Activated CD4-positive, alpha-beta T cell treated with anti-CD3 and anti-CD28 coated beads for 36 hours (primary cell): ENCODE data around the gene SDS. TPM values are rescaled to one million over a fixed set of nuclear protein-coding genes. Genes with fewer than 3 reads are reported as not detected.
A peak's percentile ranks its signal among the peaks of the same experiment; 100 is the strongest.

Source experiments
- ATAC-seq: fragments of 200-7000 bp; cut with Tn5 transposase; one replicate; pipeline ENCODE4 v1.10.0; 2021; ENCODE audit warnings: mild to moderate bottlenecking, moderate library complexity
- CTCF ChIA-PET: fragments of 350-600 bp; sonication (Branson Sonifier 250); formaldehyde crosslinking; loops from one replicate; lab custom pipeline; 2021; ENCODE audit warnings: antibody characterized with exemption; lab: Charles Lee
- POLR2A ChIA-PET: fragments of 350-600 bp; sonication (Branson Sonifier 250); formaldehyde crosslinking; loops from one replicate; lab custom pipeline; 2021; ENCODE audit warnings: antibody characterized with exemption, inconsistent platforms; lab: Charles Lee
- DNase-seq: peaks from one replicate; pipeline ENCODE4 v3.0.0-alpha.2; 2020
- H3K27ac Mint-ChIP-seq: one replicate; pipeline ENCODE4 v1.8.0; 2021; ENCODE audit warnings: mixed read lengths
- H3K27me3 Mint-ChIP-seq: one replicate; pipeline ENCODE4 v1.8.0; 2021; ENCODE audit warnings: mixed read lengths
- H3K36me3 Mint-ChIP-seq: one replicate; pipeline ENCODE4 v1.8.0; 2021; ENCODE audit warnings: low read depth, mixed read lengths
- H3K4me1 Mint-ChIP-seq: one replicate; pipeline ENCODE4 v1.8.0; 2021; ENCODE audit warnings: mixed read lengths
- H3K4me3 Mint-ChIP-seq: one replicate; pipeline ENCODE4 v1.8.0; 2021; ENCODE audit warnings: mild to moderate bottlenecking, moderate library complexity, mixed read lengths
- H3K9me3 Mint-ChIP-seq: one replicate; pipeline ENCODE4 v1.8.0; 2021; ENCODE audit warnings: low read depth, mixed read lengths
- intact Hi-C, 2 experiments: fragments of 100-400 bp; cut with DNase I in 1 of 2; cut with micrococcal nuclease in 1 of 2; formaldehyde crosslinking; loops; one replicate each; pipeline versions ENCODE4 v1.14.2 to v1.15.1; 2022 to 2024; cut with DNase I, micrococcal nuclease
- total RNA-seq, 2 experiments: library from RNA; stranded (reverse); gene quantifications; one replicate each; pipeline ENCODE4 v1.2.3, GENCODE V29; 2021

SDS gene
- total RNA-seq, 2 experiments from 2014 or later = not detected

DNA sequence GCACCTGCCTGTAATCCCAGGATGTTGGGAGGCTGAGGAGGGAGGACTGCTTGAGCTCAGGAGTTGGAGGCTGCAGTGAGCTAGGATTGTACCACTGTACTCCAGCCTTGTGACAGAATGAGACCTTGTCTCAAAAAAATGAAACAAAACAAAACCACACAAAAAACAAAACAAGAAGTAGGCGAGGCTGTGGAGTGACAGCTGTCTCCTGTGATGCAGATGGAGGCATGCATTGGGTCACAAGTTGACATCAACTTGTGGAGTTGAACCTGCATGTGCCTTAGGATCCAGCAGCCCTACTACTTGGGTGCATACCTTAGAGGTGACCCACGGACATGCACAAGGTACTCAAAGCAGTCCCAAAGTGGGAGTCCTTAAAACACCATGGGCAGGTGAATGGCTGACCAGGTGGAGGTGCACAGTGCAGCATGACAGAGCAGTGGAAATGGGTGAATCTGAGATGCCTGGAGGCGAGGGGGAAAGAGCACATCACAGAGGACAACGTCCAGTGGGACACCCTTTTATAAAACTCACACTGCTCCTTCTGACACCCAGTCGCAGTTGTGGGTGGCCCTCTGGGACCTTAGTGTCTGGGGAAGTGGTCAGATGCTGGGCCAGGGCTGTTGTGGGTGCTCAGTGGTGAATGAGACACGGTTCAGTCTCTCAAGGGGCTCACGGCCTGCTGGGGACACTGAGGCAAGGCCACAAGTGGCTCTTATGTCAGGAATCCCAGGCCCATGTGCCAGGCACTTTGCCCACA is 32.6 kb downstream of the SDS start:
- no peak for DNase-seq
- no peak overlapping the region for H3K4me3 Mint-ChIP-seq

DNA sequence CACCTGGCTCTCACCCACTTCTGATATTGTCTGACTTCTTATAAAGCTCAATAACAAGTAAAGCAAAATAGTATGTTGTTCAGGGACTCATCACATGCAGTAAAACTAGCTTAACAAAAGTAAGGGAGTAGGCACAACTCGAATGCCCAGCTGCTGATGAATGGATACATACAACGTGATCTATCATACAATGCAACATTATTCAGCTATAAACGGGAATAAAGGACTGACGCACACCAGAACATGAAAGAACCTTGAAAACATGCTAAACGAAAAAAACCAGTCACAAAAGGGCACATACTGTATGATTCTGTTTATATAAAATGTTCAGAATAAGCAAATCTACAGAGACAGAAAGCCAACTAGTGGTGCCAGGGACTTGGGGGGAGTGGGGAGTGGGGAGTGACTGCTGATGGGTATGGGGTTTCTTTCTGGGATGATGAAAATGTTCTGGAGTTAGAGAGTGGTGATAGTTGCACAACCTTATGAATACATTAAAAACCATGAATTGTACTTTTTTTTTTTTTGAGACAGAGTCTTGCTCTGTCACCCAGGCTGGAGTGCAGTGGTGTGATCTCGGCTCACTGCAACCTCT is 34.2 kb downstream of the SDS start:
- no peak overlapping the region for H3K4me3 Mint-ChIP-seq
- no peak overlapping the region for H3K27ac Mint-ChIP-seq
- H3K4me1 Mint-ChIP-seq = no peaks in the 10 kb centered on the region
- no peaks in the 10 kb centered on the region for H3K9me3 Mint-ChIP-seq
- DNase-seq (no peak), ATAC-seq (no peak)
- H3K36me3 Mint-ChIP-seq = peaks cover 12% of the 10 kb centered on the region
- POLR2A ChIA-PET = no interaction called here
- intact Hi-C loops = no loop called here
- no peaks in the 10 kb centered on the region for H3K27me3 Mint-ChIP-seq
- CTCF ChIA-PET = interaction anchor here (0.8 kb wide), 1 partner anchor 23 kb away, joined by 3 read pairs; no protein-coding TSS in a partner anchor

More for the DNA sequence above, 32.6 kb downstream of the SDS start:
- H3K4me1 Mint-ChIP-seq = no peaks in the 10 kb centered on the region
- ATAC-seq = no peak
- ChIA-PET CTCF (interaction anchor here (0.6 kb wide), 2 partner anchors 14 to 59 kb away, joined by 3 to 5 read pairs; no protein-coding TSS in a partner anchor), POLR2A (interaction anchor here (0.6 kb wide), 1 partner anchor 42 kb away, joined by 3 read pairs; no protein-coding TSS in a partner anchor)
- intact Hi-C loops = no loop called here
- H3K36me3 Mint-ChIP-seq = peaks cover 21% of the 10 kb centered on the region
- no peaks in the 10 kb centered on the region for H3K9me3 Mint-ChIP-seq
- H3K27me3 Mint-ChIP-seq = no peaks in the 10 kb centered on the region
- H3K27ac Mint-ChIP-seq = no peak overlapping the region

DNA sequence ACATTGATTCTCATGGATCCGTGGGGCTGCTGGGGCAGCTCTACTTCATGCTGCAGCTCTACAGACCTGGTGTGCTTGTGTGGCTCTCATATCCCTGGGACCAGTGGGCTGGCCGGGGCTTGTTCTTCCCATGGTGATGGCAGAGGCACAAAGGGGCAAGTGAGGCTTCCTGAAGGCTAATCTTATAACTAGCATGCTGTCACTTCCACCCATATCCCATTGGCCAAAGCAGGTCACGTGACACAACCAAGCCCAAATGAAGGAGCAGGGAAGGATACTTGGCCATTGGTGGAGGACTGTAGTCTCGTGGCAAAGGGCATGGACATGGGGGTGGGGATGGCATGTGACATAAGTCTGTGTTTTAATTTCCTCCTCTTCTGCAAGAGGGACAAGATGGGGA is 35.4 kb downstream of the SDS start:
- ChIA-PET CTCF (no interaction called here), POLR2A (no interaction called here)
- no peaks in the 10 kb centered on the region for H3K27me3 Mint-ChIP-seq
- peaks cover 7% of the 10 kb centered on the region for H3K36me3 Mint-ChIP-seq
- intact Hi-C loops = no loop called here
- no peaks in the 10 kb centered on the region for H3K9me3 Mint-ChIP-seq
- no peak overlapping the region for H3K4me3 Mint-ChIP-seq
- ATAC-seq (no peak), DNase-seq (no peak)
- H3K4me1 Mint-ChIP-seq = peaks cover 2% of the 10 kb centered on the region
- no peak overlapping the region for H3K27ac Mint-ChIP-seq

DNA sequence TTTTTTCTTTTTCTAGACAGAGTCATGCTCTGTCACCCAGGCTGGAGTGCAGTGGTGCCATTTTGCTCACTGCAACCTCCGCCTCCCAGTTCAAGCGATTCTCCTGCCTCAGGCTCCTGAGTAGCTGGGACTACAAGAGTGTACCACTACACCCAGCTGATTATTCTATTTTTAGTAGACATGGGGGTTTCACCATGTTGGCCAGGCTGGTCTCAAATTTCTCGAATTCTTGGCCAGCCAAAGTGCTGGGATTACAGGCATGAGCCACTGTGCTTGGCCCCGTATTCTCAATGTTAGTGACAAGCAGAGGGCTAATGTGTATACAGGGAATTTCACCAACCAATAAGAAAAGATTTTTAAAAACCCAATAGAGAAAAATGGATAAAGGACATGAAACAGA is 36.9 kb downstream of the SDS start:
- peaks cover 2% of the 10 kb centered on the region for H3K4me1 Mint-ChIP-seq
- DNase-seq (no peak), ATAC-seq (no peak)
- peaks cover 3% of the 10 kb centered on the region for H3K36me3 Mint-ChIP-seq
- CTCF ChIA-PET = no interaction called here
- H3K27me3 Mint-ChIP-seq = no peaks in the 10 kb centered on the region
- H3K4me3 Mint-ChIP-seq = no peak overlapping the region
- no peak overlapping the region for H3K27ac Mint-ChIP-seq
- intact Hi-C loops = no loop called here
- POLR2A ChIA-PET = no interaction called here
- H3K9me3 Mint-ChIP-seq = no peaks in the 10 kb centered on the region

DNA sequence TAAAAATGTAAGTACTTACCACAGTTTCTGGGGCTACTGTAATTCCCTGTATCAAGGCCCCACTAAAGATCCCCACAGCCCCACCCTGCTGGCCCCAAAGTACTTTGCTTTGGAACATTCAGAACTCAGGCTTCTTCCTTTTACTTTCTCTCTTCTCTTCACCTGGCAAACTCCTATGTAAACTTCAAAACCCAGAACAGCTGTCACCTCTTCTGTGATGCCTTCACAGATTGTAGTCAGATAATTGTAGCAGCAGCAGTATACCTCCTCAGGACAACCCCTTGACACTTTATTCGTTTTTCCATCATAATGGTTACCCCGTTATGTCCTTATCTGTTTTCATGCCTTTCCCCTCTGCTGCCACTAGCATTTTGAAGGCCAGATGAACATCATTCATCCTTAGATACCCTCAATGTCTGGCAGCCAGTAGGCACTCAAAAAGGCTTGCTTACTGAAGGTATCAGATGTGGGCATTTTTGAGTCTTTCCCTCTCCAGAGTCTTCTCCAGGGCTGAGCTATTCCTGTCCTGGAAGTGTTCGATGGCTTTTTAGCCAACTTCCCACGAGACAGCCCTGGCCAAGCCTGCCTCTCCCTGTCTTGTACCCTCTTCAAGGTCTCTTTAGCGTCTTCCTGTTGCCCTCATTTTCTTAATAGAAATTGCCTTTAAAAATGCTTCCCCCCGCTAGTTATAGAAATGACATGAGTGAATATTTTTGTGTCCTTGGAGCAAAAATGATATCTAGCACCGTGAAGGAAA is 37.9 kb downstream of the SDS start:
- no peaks in the 10 kb centered on the region for H3K27me3 Mint-ChIP-seq
- CTCF ChIA-PET = no interaction called here
- peaks cover 3% of the 10 kb centered on the region for H3K36me3 Mint-ChIP-seq
- no peaks in the 10 kb centered on the region for H3K9me3 Mint-ChIP-seq
- H3K4me3 Mint-ChIP-seq = no peak overlapping the region
- DNase-seq (no peak), ATAC-seq (no peak)
- peaks cover 6% of the 10 kb centered on the region for H3K4me1 Mint-ChIP-seq
- no peak overlapping the region for H3K27ac Mint-ChIP-seq
- POLR2A ChIA-PET = no interaction called here
- intact Hi-C loops = no loop called here

DNA sequence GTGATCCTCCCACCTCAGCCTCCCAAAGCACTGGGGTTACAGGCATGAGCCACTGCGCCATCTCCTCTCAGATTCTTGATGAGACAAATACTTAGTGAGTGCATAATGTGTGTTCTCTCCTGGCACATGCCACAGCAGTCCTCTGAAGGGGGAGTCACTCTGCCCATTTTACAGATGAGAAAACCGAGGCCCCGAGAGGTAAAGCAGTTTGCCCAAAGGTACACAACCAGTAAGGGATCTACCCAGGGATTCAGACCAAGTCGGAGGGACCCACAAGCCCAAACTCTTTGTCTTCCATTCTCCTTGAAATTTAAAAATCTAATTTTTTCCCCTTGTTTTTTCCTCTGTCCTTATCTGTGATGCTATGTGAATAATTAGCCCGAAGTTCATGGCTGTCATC is 39.0 kb downstream of the SDS start:
- intact Hi-C loops = no loop called here
- peaks cover 3% of the 10 kb centered on the region for H3K36me3 Mint-ChIP-seq
- no peak for ATAC-seq
- H3K4me1 Mint-ChIP-seq = peaks cover 12% of the 10 kb centered on the region
- DNase-seq = no peak
- no peak overlapping the region for H3K27ac Mint-ChIP-seq
- no peaks in the 10 kb centered on the region for H3K27me3 Mint-ChIP-seq
- ChIA-PET POLR2A (no interaction called here), CTCF (no interaction called here)
- no peak overlapping the region for H3K4me3 Mint-ChIP-seq
- H3K9me3 Mint-ChIP-seq = no peaks in the 10 kb centered on the region

DNA sequence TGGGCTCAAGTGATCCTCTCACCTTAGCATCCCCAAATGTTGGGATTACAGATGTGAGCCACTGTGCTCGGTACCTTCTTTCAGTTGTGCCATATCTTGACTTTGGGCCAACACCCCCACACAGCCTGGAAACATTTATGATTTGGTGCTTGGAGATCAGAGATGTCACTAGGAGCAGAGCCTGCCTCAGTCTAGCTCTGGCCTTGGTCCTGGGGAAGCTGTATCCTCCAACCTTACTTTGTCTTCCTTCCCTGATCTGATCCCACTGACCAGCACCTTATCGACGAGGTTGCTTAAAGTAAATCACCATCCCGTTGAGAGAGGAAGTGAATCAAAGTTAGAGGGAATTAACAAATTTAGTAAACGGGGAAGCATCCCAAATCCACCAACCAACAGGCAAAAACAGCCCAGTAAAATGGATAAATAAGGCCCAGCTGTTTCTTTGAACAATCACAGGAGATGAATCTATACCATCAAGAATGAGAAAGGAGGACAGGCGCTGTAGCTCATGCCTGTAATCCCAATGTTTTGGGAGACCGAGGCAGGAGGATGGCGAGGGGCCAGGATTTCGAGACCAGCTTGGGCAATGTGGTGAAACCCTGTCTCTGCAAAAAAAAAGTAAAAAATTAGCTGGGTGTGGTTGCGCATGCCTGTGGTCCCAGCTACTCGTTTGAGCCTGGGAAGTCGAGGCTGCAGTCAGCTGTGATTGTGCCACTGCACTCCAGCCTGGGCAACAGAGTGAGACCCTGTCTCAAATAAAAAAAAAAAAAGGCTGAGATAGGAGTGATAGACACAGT is 41.9 kb downstream of the SDS start:
- ChIA-PET CTCF (interaction anchor here (0.6 to 1.5 kb wide), 4 partner anchors 26 to 100 kb away, joined by 3 to 7 read pairs (median 4); no protein-coding TSS in a partner anchor), POLR2A (no interaction called here)
- no peaks in the 10 kb centered on the region for H3K9me3 Mint-ChIP-seq
- DNase-seq = no peak
- ATAC-seq = no peak
- no peak overlapping the region for H3K4me3 Mint-ChIP-seq
- H3K36me3 Mint-ChIP-seq = peaks cover 3% of the 10 kb centered on the region
- H3K27me3 Mint-ChIP-seq = no peaks in the 10 kb centered on the region
- H3K27ac Mint-ChIP-seq = no peak overlapping the region
- intact Hi-C loops = no loop called here
- H3K4me1 Mint-ChIP-seq = peaks cover 23% of the 10 kb centered on the region

DNA sequence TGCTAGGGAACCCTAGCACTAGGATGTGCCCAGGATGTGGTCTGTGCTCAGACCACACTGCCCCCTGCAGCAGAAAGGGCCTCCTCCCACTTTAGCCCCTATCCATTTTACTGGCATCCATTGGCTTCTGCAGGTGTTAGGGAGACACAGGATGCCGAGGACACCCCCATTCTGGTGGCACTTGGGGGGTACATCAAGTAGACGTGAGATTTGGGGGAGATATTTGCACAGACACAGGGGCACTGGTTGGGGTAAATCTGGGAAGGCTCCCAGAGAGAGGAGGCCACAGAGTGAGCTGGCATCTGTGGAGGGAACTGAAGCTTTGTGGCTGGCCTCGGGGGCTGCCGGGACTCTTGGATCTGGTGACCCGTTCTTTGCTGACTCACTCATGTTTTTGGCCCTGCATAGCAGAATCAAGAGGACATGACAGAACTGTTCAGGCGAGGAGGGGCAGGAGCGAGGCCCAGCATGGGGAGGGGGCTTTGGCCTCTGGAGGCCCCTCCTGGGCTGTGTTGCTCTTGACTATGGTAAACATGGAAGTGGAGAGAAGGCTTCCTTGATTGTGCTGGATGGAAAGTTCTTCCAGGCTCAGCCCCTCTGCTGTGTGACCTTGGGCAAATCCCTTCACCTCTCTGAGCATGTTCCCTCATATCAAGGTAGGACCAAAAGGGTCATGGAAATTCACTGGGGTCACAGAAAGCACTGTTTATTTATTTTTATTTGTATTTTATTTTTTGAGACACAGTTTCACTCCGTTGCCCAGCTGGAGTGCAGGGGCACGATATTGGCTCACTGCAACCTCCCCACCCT is 43.5 kb downstream of the SDS start:
- ChIA-PET POLR2A (no interaction called here), CTCF (no interaction called here)
- H3K36me3 Mint-ChIP-seq = peaks cover 3% of the 10 kb centered on the region
- H3K27me3 Mint-ChIP-seq = no peaks in the 10 kb centered on the region
- H3K9me3 Mint-ChIP-seq = no peaks in the 10 kb centered on the region
- peaks cover 23% of the 10 kb centered on the region for H3K4me1 Mint-ChIP-seq
- DNase-seq (peak; percentile 19), ATAC-seq (no peak)
- no peak overlapping the region for H3K27ac Mint-ChIP-seq
- intact Hi-C loops = loop anchor here in 1 of 2 experiments (2.0 kb wide), 1 partner anchor 603 kb away; no protein-coding TSS in a partner anchor
- peak overlapping the region; percentile 84 for H3K4me3 Mint-ChIP-seq

DNA sequence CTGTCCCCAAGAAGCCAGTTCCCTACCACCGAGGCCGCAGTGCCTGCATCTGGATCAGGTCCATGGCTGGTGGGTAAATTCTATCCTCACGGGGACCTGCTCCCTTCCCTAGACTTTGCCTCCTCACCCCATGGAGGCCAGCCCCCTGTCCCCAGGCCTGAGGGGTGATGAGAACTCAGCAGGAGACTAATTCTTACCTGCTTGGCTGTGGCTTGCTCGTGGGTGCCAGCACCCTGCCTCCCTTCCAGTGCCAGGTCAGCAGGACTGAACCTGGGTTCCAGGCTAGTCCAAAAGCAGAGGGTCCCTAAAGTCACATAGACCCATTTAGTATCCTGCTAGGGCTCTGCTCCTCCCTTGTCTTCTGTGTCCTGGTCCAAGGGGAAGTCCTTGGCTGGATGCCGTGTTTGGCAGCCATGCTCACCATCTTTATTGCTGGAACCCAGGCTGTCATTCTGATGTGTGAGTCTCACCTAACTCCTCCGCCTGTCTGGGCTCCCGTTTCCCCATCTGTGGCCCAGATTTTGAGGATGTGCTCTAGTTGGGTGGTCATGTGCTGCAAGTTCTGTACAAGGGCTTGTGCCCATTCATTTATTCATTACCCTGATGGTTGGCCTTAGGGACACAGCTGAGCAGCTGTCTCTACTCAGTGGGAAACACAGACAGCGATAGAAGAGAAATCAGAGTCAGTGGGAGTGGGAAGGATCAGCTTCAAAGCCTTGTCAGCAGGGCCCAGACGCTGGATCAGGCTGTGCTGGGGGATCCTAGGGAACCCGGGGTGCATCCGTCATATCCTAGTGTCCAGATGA is 44.4 kb downstream of the SDS start:
- Mint-ChIP-seq H3K36me3 (peaks cover 2% of the 10 kb centered on the region), H3K27ac (peak overlapping the region; percentile 82), H3K4me3 (peak overlapping the region; percentile 84), H3K4me1 (peaks cover 23% of the 10 kb centered on the region), H3K27me3 (no peaks in the 10 kb centered on the region), H3K9me3 (no peaks in the 10 kb centered on the region)
- ChIA-PET CTCF (no interaction called here), POLR2A (interaction anchor here (0.7 kb wide), 1 partner anchor 63 kb away, joined by 3 read pairs; no protein-coding TSS in a partner anchor)
- intact Hi-C loops = loop anchor here in 1 of 2 experiments (2.0 kb wide), 1 partner anchor 603 kb away; no protein-coding TSS in a partner anchor
- no peak for DNase-seq
- ATAC-seq = no peak
